Common myeloid progenitor, CD34-positive (primary cell): ENCODE measurements around the gene C17orf75.
"Not testable (repeated sequence)": the region's sequence is repeated elsewhere in the genome, so short reads cannot be mapped to it uniquely, and the experiment has no call there.

Experiments
- CTCF ChIA-PET: fragments of 350-600 bp; sonication (Branson Sonifier 250); formaldehyde crosslinking; loops from one replicate; lab custom pipeline; 2021; ENCODE audit warnings: antibody characterized with exemption; lab: Charles Lee
- POLR2A ChIA-PET: fragments of 350-600 bp; sonication (Branson Sonifier 250); formaldehyde crosslinking; loops from one replicate; lab custom pipeline; 2021; ENCODE audit warnings: antibody characterized with exemption; lab: Charles Lee
- DNase-seq, 3 donors: peaks; one replicate each; pipeline versions ENCODE4 v3.0.0 to v3.0.0-alpha.2; 2013
- H3K27ac ChIP-seq, 2 experiments: 1 replicate in 1 of 2; 2 replicates in 1 of 2; pipeline ENCODE4 v1.7.0; 2013; ENCODE audit warnings: inconsistent platforms in 2 of 2, low read length in 2 of 2, mild to moderate bottlenecking in 2 of 2, low read depth in 1 of 2, moderate library complexity in 1 of 2; ENCODE audit not compliant: severe bottlenecking in 2 of 2, insufficient read depth in 1 of 2, poor library complexity in 1 of 2
- H3K27me3 ChIP-seq, 5 experiments: replicated peaks in 2 of 5; 1 replicate in 3 of 5; 2 replicates in 2 of 5; pipeline versions ENCODE4 v1.6.1 to v1.7.0; 2013; ENCODE audit warnings: low read length in 4 of 5, mild to moderate bottlenecking in 2 of 5, moderate library complexity in 2 of 5, inconsistent platforms in 1 of 5; ENCODE audit not compliant: insufficient read depth in 5 of 5, control insufficient read depth in 4 of 5
- H3K36me3 ChIP-seq, 4 experiments: 1 replicate in 2 of 4; 2 replicates in 2 of 4; pipeline versions ENCODE4 v1.6.1 to v1.7.0; 2013; ENCODE audit warnings: low read length in 3 of 4, control low read depth in 1 of 4, mild to moderate bottlenecking in 1 of 4; ENCODE audit not compliant: control insufficient read depth in 4 of 4, insufficient read depth in 4 of 4
- H3K4me1 ChIP-seq, 4 experiments: 1 replicate in 3 of 4; 2 replicates in 1 of 4; pipeline versions ENCODE4 v1.6.1 to v1.7.1; 2013; ENCODE audit warnings: low read length in 3 of 4, mild to moderate bottlenecking in 3 of 4, control low read depth in 1 of 4, inconsistent platforms in 1 of 4, moderate library complexity in 1 of 4; ENCODE audit not compliant: control insufficient read depth in 4 of 4, insufficient read depth in 4 of 4; ENCODE audit errors: control extremely low read depth in 1 of 4
- H3K4me3 ChIP-seq, 7 experiments: 1 replicate in 4 of 7; 2 replicates in 3 of 7; pipeline versions ENCODE4 v1.5.1 to v1.7.0; 2013; ENCODE audit warnings: mild to moderate bottlenecking in 7 of 7, low read length in 6 of 7, moderate library complexity in 6 of 7, inconsistent platforms in 2 of 7, low read depth in 2 of 7, control low read depth in 1 of 7; ENCODE audit not compliant: insufficient read depth in 4 of 7, control insufficient read depth in 1 of 7; ENCODE audit errors: extremely low read depth in 1 of 7
- H3K9me3 ChIP-seq, 5 experiments: 1 replicate in 4 of 5; 2 replicates in 1 of 5; pipeline versions ENCODE4 v1.6.1 to v1.7.1; 2013; ENCODE audit warnings: low read length in 4 of 5, mild to moderate bottlenecking in 2 of 5, inconsistent platforms in 1 of 5, low read depth in 1 of 5, moderate library complexity in 1 of 5; ENCODE audit not compliant: control insufficient read depth in 4 of 5, insufficient read depth in 2 of 5; ENCODE audit errors: control extremely low read depth in 1 of 5
- WGBS: methylation state at CpG from one replicate; pipeline ENCODE4 v1.1.5; 2013; ENCODE audit not compliant: insufficient coverage; 5-methylcytosine and 5-hydroxymethylcytosine counted together

C17orf75 gene

GRCh38 chr17:32355649-32356377, 13.8 kb upstream of the C17orf75 start:
- Histone ChIP-seq H3K9me3 (no peaks in the 10 kb centered on the region), H3K27me3 (no peaks in the 10 kb centered on the region), H3K4me1 (peaks cover 6 to 24% (median 13%) of the 10 kb centered on the region in 4 experiments), H3K27ac (no peak overlapping the region), H3K36me3 (peaks cover 25 to 76% (median 54%) of the 10 kb centered on the region in 4 experiments), H3K4me3 (no peak overlapping the region)
- 96% methylated on average over 5 of the region's 6 CpGs for WGBS
- CTCF ChIA-PET = no interaction called here
- POLR2A ChIA-PET = no interaction called here
- no peak for DNase-seq

GRCh38 chr17:32352734-32353133, 10.8 kb upstream of the C17orf75 start:
- DNase-seq, POLR2A ChIA-PET, H3K9me3 ChIP-seq, H3K27me3 ChIP-seq, H3K27ac ChIP-seq: not testable (repeated sequence)
- peaks cover 12 to 47% (median 28%) of the 10 kb centered on the region in 4 experiments for H3K36me3 ChIP-seq
- H3K4me1 ChIP-seq = peaks cover 7 to 37% (median 20%) of the 10 kb centered on the region in 4 experiments
- WGBS = 96% methylated on average over 9 of the region's 9 CpGs
- CTCF ChIA-PET = interaction anchor here (0.9 to 1.2 kb wide), 2 partner anchors 10 to 11 kb away, joined by 3 read pairs; no protein-coding TSS in a partner anchor
- peak overlapping the region in 5 of 7 experiments; percentile 2 to 100 (median 13) for H3K4me3 ChIP-seq

GRCh38 chr17:32350666-32351418, 8.9 kb upstream of the C17orf75 start:
- POLR2A ChIA-PET = interaction anchor here (0.6 to 1.1 kb wide), 3 partner anchors 9 to 400 kb away, joined by 3 to 7 read pairs (median 3); partner anchors contain the start of gene C17orf75
- no peaks in the 10 kb centered on the region for H3K9me3 ChIP-seq
- H3K27me3 ChIP-seq = no peaks in the 10 kb centered on the region
- WGBS = 0% methylated on average over 8 of the region's 20 CpGs
- peak overlapping the region; percentile 99 for H3K27ac ChIP-seq
- H3K4me3 ChIP-seq = peak overlapping the region; percentile 92 to 100 (median 99)
- CTCF ChIA-PET = interaction anchor here (1.1 to 1.8 kb wide), 4 partner anchors 9 to 32 kb away, joined by 3 to 4 read pairs (median 4); no protein-coding TSS in a partner anchor
- peaks cover 7 to 37% (median 20%) of the 10 kb centered on the region in 4 experiments for H3K4me1 ChIP-seq
- peak; percentile 74 to 80 (median 75) for DNase-seq
- peaks cover 8 to 32% (median 19%) of the 10 kb centered on the region in 4 experiments for H3K36me3 ChIP-seq

- Histone ChIP-seq H3K27me3 (no peaks in the 10 kb centered on the region), H3K9me3 (no peaks in the 10 kb centered on the region), H3K27ac (peak within 1 kb of the TSS; percentile 99), H3K4me3 (peak within 1 kb of the TSS; percentile 92 to 100 (median 99)), H3K36me3 (peaks cover under 1 to 24% (median 12%) of the 10 kb centered on the region in 4 experiments), H3K4me1 (peaks cover 7 to 35% (median 19%) of the 10 kb centered on the region in 4 experiments)
- peak; percentile 97 to 98 (median 98) for DNase-seq
- ChIA-PET POLR2A (interaction anchor here (0.9 to 1.1 kb wide), 2 partner anchors 8 to 9 kb away, joined by 3 to 7 read pairs; partner anchors contain the start of gene C17orf75), CTCF (interaction anchor here (1.3 to 1.8 kb wide), 2 partner anchors 9 kb away, joined by 3 to 4 read pairs; no protein-coding TSS in a partner anchor)
- 0% methylated on average over 29 of the region's 47 CpGs for WGBS
Observed at GRCh38 chr17:32349854-32350665, 8.1 kb upstream of the C17orf75 start, which contains the start of gene ZNF207. ZNF207 (plus strand) TSS chr17:32350157; CDS start chr17:32350286, 129 bp downstream.

GRCh38 chr17:32349503-32349853, 7.5 kb upstream of the C17orf75 start:
- peak overlapping the region; percentile 99 for H3K27ac ChIP-seq
- H3K4me1 ChIP-seq = peaks cover 7 to 33% (median 19%) of the 10 kb centered on the region in 4 experiments
- no peaks in the 10 kb centered on the region for H3K27me3 ChIP-seq
- 16% methylated on average over 15 of the region's 15 CpGs for WGBS
- H3K4me3 ChIP-seq = peak overlapping the region in 6 of 7 experiments; percentile 96 to 100 (median 99)
- peaks cover 0 to 19% (median 10%) of the 10 kb centered on the region in 4 experiments for H3K36me3 ChIP-seq
- H3K9me3 ChIP-seq = no peaks in the 10 kb centered on the region
- ChIA-PET CTCF (no interaction called here), POLR2A (interaction anchor here (0.9 kb wide), 1 partner anchor 9 kb away, joined by 3 read pairs; no protein-coding TSS in a partner anchor)
- no peak for DNase-seq

- peaks cover 7 to 33% (median 18%) of the 10 kb centered on the region in 4 experiments for H3K4me1 ChIP-seq
- ChIA-PET CTCF (no interaction called here), POLR2A (interaction anchor here (0.7 kb wide), 1 partner anchor 29 kb away, joined by 4 read pairs; no protein-coding TSS in a partner anchor)
- no peak overlapping the region for H3K27ac ChIP-seq
- H3K9me3 ChIP-seq = no peaks in the 10 kb centered on the region
- H3K36me3 ChIP-seq = peaks cover 0 to 10% (median 5%) of the 10 kb centered on the region in 4 experiments
- no peaks in the 10 kb centered on the region for H3K27me3 ChIP-seq
- WGBS = no CpG with 5 or more reads among the region's 2 CpGs
- no peak overlapping the region for H3K4me3 ChIP-seq
- no peak for DNase-seq
Observed at GRCh38 chr17:32348483-32348800, 6.5 kb upstream of the C17orf75 start.
